Measurements from ENCODE around the gene MFSD12. TPM values are rescaled to one million over a fixed set of nuclear protein-coding genes. Genes with fewer than 3 reads are reported as not detected.

Gene MFSD12
- total and polyA plus RNA-seq, 9 donors, result 17.4 to 104 (median 36.4) TPM

GRCh38 chr19:3599776-3600187, 42.4 kb upstream of the MFSD12 start:
- H3K36me3 ChIP-seq, result no peaks in the 10 kb centered on the region
- TF ChIP-seq CTCF (IDR thresholded peaks at IDR 0.05) (no peak), POLR2A (IDR thresholded peaks at IDR 0.05) (no peak), EP300 (IDR thresholded peaks at IDR 0.05) (no peak)
- no peaks in the 10 kb centered on the region for H3K9me3 ChIP-seq
- no peaks in the 10 kb centered on the region for H3K27me3 ChIP-seq
- H3K4me3 ChIP-seq, result no peak overlapping the region
- WGBS, 3 donors, result 91 to 94% (median 92%) methylated on average over 28 of the region's 28 CpGs
- no peak for DNase-seq
- no peak overlapping the region for H3K27ac ChIP-seq
- H3K4me1 ChIP-seq (ENCODE audit: insufficient read depth), result no peaks in the 10 kb centered on the region
- intact Hi-C loops (cut with DNase I), result no loop called here

DNA sequence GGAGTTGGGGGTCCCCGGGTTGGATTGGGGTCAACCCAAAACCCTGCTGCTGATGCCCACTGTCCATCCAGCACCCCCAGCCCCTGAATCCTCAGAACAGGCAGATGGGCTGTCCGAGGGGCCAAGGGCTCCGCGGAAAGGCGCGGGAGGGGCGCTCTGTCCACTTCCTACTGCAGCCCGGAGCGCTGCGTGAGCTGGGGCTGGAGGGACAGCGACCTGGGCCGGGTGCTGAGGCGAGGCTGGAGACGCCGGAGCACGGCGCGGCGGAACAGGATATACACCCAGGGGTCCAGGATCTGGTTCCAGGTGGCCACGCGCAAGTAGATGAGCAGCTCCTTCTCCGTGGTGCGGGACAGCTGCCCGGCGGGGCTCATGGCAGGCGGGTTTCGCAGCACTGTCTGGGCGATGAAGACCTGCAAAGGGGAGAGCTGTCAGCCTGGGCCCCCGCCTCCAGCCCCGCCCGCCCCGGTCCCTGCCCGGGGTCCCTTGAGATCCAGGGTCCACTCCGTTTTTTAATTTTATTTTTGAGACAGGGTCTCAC, 38.2 kb upstream of the MFSD12 start:
- TF ChIP-seq CTCF (IDR thresholded peaks at IDR 0.05), result no peak
- TF ChIP-seq EP300 (IDR thresholded peaks at IDR 0.05), result no peak
- TF ChIP-seq POLR2A (IDR thresholded peaks at IDR 0.05), result no peak
- no peak for DNase-seq
- Histone ChIP-seq H3K4me3 (no peak overlapping the region), H3K27ac (no peak overlapping the region), H3K36me3 (no peaks in the 10 kb centered on the region), H3K9me3 (no peaks in the 10 kb centered on the region), H3K4me1 (ENCODE audit: insufficient read depth) (no peaks in the 10 kb centered on the region), H3K27me3 (no peaks in the 10 kb centered on the region)
- intact Hi-C loops (cut with DNase I), result no loop called here
- WGBS, 3 donors, result 75 to 83% (median 76%) methylated on average over 30 to 34 of the region's 34 CpGs

- no peaks in the 10 kb centered on the region for H3K36me3 ChIP-seq
- no peaks in the 10 kb centered on the region for H3K4me1 ChIP-seq (ENCODE audit: insufficient read depth)
- 27 to 37% (median 33%) methylated on average over 11 of the region's 11 CpGs for whole genome bisulfite sequencing, 3 donors
- intact Hi-C loops (cut with DNase I), result no loop called here
- TF ChIP-seq CTCF (IDR thresholded peaks at IDR 0.05), result no peak
- TF ChIP-seq EP300 (IDR thresholded peaks at IDR 0.05), result no peak
- no peak for TF ChIP-seq POLR2A (IDR thresholded peaks at IDR 0.05)
- no peak overlapping the region for H3K27ac ChIP-seq
- no peaks in the 10 kb centered on the region for H3K9me3 ChIP-seq
- no peaks in the 10 kb centered on the region for H3K27me3 ChIP-seq
- H3K4me3 ChIP-seq, result no peak overlapping the region
- no peak for DNase-seq
These were observed 35.8 kb upstream of the MFSD12 start for GRCh38 chr19:3593156-3593555.

DNA sequence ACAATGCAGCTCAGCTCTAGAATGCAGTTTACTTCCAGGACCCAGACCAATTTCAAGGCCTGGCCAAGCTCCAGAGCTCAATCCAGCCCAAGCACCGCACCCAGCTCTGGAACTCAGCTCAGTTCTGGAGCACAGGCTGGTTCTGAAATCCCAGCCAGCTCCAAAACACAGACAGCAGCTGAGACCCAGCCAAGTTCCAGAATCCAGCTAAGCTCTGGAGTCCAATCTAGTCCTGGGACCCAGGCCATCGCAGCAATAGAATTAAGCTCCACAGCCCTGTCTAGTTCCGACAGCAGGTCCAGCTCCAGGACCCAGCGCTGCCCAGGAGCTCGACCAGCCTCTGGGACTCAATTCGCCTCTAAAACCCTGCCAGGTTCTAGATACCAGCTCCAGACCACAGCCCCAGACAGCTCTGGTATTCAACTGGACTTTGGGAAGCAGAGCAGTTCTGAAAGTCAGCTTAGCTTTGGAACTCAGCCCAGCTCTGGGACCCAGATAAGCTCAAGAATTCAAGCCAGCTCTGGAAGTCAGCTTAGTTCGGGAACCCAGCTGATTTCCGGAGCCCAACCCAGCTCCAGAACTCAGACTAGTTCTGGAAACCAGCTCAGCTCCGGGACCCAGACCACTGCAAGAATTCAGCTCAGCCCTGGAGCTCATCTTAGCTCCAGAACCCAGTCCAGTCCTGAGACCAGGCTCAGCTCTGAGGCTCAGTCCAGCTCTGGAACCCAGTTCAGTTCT, 34.7 kb upstream of the MFSD12 start:
- 65 to 72% (median 69%) methylated on average over 9 of the region's 9 CpGs for WGBS, 3 donors
- TF ChIP-seq POLR2A (IDR thresholded peaks at IDR 0.05) (no peak), EP300 (IDR thresholded peaks at IDR 0.05) (no peak), CTCF (IDR thresholded peaks at IDR 0.05) (no peak)
- intact Hi-C loops (cut with DNase I), result no loop called here
- Histone ChIP-seq H3K36me3 (no peaks in the 10 kb centered on the region), H3K4me3 (no peak overlapping the region), H3K9me3 (no peaks in the 10 kb centered on the region), H3K4me1 (ENCODE audit: insufficient read depth) (no peaks in the 10 kb centered on the region), H3K27ac (no peak overlapping the region), H3K27me3 (no peaks in the 10 kb centered on the region)
- no peak for DNase-seq
